Measurements from ENCODE around the gene ROR1.

Gene ROR1

GRCh38 chr1:63937461-63938022 lies 163.7 kb downstream of the ROR1 start:
- no peak for TF ChIP-seq CTCF (IDR thresholded peaks at IDR 0.05; ENCODE audit: borderline replicate concordance, control extremely low read depth, extremely low read depth, insufficient read depth, missing control alignments)
- DNase-seq (ENCODE audit: low spot score), result no peak
- in situ Hi-C loops (cut with MboI; ENCODE audit: low sequenced_read_pairs, unreplicated experiment), result no loop called here

GRCh38 chr1:63940440-63940839 lies 166.6 kb downstream of the ROR1 start:
- no peak for DNase-seq (ENCODE audit: low spot score)
- in situ Hi-C loops (cut with MboI; ENCODE audit: low sequenced_read_pairs, unreplicated experiment), result no loop called here
- no peak for TF ChIP-seq CTCF (IDR thresholded peaks at IDR 0.05; ENCODE audit: borderline replicate concordance, control extremely low read depth, extremely low read depth, insufficient read depth, missing control alignments)

- TF ChIP-seq CTCF (IDR thresholded peaks at IDR 0.05; ENCODE audit: borderline replicate concordance, control extremely low read depth, extremely low read depth, insufficient read depth, missing control alignments), result no peak
- in situ Hi-C loops (cut with MboI; ENCODE audit: low sequenced_read_pairs, unreplicated experiment), result no loop called here
- DNase-seq (ENCODE audit: low spot score), result no peak
These were observed 169.6 kb downstream of the ROR1 start for GRCh38 chr1:63943393-63943792.

GRCh38 chr1:63945943-63946342 lies 172.1 kb downstream of the ROR1 start:
- in situ Hi-C loops (cut with MboI; ENCODE audit: low sequenced_read_pairs, unreplicated experiment), result no loop called here
- TF ChIP-seq CTCF (IDR thresholded peaks at IDR 0.05; ENCODE audit: borderline replicate concordance, control extremely low read depth, extremely low read depth, insufficient read depth, missing control alignments), result no peak
- no peak for DNase-seq (ENCODE audit: low spot score)

GRCh38 chr1:63946866-63947491 lies 173.2 kb downstream of the ROR1 start:
- no peak for DNase-seq (ENCODE audit: low spot score)
- no peak for TF ChIP-seq CTCF (IDR thresholded peaks at IDR 0.05; ENCODE audit: borderline replicate concordance, control extremely low read depth, extremely low read depth, insufficient read depth, missing control alignments)
- in situ Hi-C loops (cut with MboI; ENCODE audit: low sequenced_read_pairs, unreplicated experiment), result no loop called here

- TF ChIP-seq CTCF (IDR thresholded peaks at IDR 0.05; ENCODE audit: borderline replicate concordance, control extremely low read depth, extremely low read depth, insufficient read depth, missing control alignments), result no peak
- in situ Hi-C loops (cut with MboI; ENCODE audit: low sequenced_read_pairs, unreplicated experiment), result no loop called here
- no peak for DNase-seq (ENCODE audit: low spot score)
These were observed 174.1 kb downstream of the ROR1 start for GRCh38 chr1:63947904-63948303.
